CD4-positive, alpha-beta memory T cell (primary cell): ENCODE results near the gene SETBP1. TPM values are rescaled to one million over a fixed set of nuclear protein-coding genes. Genes with fewer than 3 reads are reported as not detected.

Experiments used
- CTCF ChIA-PET: fragments of 350-600 bp; sonication (Branson Sonifier 250); formaldehyde crosslinking; loops from one replicate; lab custom pipeline; 2021; ENCODE audit warnings: inconsistent platforms; ENCODE audit not compliant: partially characterized antibody; lab: Charles Lee
- POLR2A ChIA-PET: fragments of 350-600 bp; sonication (Branson Sonifier 250); formaldehyde crosslinking; loops from one replicate; lab custom pipeline; 2021; ENCODE audit not compliant: partially characterized antibody; lab: Charles Lee
- DNase-seq, 5 donors: peaks; one replicate each; pipeline versions ENCODE4 v3.0.0 to v3.0.0-alpha.2; 2020 to 2022; ENCODE audit warnings: mixed read lengths in 1 of 5
- H3K27ac ChIP-seq: one replicate; pipeline ENCODE4 v1.7.0; 2013; ENCODE audit warnings: low read depth, low read length
- H3K27me3 ChIP-seq: 2 replicates; pipeline ENCODE4 v1.7.0; 2013; ENCODE audit warnings: mild to moderate bottlenecking, low read length, moderate library complexity; ENCODE audit not compliant: insufficient read depth
- H3K36me3 ChIP-seq: 2 replicates; pipeline ENCODE4 v1.7.0; 2013; ENCODE audit warnings: mild to moderate bottlenecking, low read length, moderate library complexity; ENCODE audit not compliant: insufficient read depth
- H3K4me1 ChIP-seq: 2 replicates; pipeline ENCODE4 v1.7.0; 2013; ENCODE audit warnings: mild to moderate bottlenecking, low read length, moderate library complexity; ENCODE audit not compliant: insufficient read depth
- H3K4me3 ChIP-seq, 2 donors: one replicate each; pipeline ENCODE4 v1.7.0; 2013; ENCODE audit warnings: low read length in 2 of 2, mild to moderate bottlenecking in 1 of 2
- H3K9me3 ChIP-seq, 2 donors: one replicate each; pipeline ENCODE4 v1.7.0; 2013; ENCODE audit warnings: low read length in 2 of 2, control low read depth in 1 of 2; ENCODE audit not compliant: control insufficient read depth in 1 of 2
- H3K27ac Mint-ChIP-seq, 7 donors: one replicate each; pipeline ENCODE4 v1.8.0; 2020 to 2021; ENCODE audit warnings: mixed read lengths in 7 of 7, mild to moderate bottlenecking in 6 of 7, inconsistent platforms in 3 of 7, moderate library complexity in 3 of 7
- H3K27me3 Mint-ChIP-seq, 2 donors: one replicate each; pipeline ENCODE4 v1.8.0; 2020 to 2021; ENCODE audit warnings: mixed read lengths in 2 of 2
- H3K36me3 Mint-ChIP-seq, 2 donors: one replicate each; pipeline ENCODE4 v1.8.0; 2020 to 2021; ENCODE audit warnings: mixed read lengths in 2 of 2, inconsistent platforms in 1 of 2, mild to moderate bottlenecking in 1 of 2
- H3K4me1 Mint-ChIP-seq, 4 donors: one replicate each; pipeline ENCODE4 v1.8.0; 2020 to 2021; ENCODE audit warnings: mixed read lengths in 4 of 4, mild to moderate bottlenecking in 1 of 4
- H3K4me3 Mint-ChIP-seq, 8 donors: one replicate each; pipeline ENCODE4 v1.8.0; 2020 to 2021; ENCODE audit warnings: mixed read lengths in 8 of 8, mild to moderate bottlenecking in 7 of 8, moderate library complexity in 6 of 8, inconsistent platforms in 3 of 8
- H3K9me3 Mint-ChIP-seq, 8 donors: one replicate each; pipeline ENCODE4 v1.8.0; 2020 to 2021; ENCODE audit warnings: mixed read lengths in 8 of 8, mild to moderate bottlenecking in 5 of 8, inconsistent platforms in 3 of 8, moderate library complexity in 1 of 8
- intact Hi-C: fragments of 100-400 bp; cut with micrococcal nuclease; formaldehyde crosslinking; loops from one replicate; pipeline ENCODE4 v1.15.1; 2023
- polyA plus RNA-seq, 2 donors: library from polyadenylated mRNA; unstranded; fragments of 300-500 nt; fragmentation: Illumina TruSeq; gene quantifications; one replicate each; pipeline ENCODE4 v1.2.3, GENCODE V29; 2021
- total RNA-seq, 2 experiments: library from RNA; stranded (reverse); gene quantifications; one replicate each; pipeline ENCODE4 v1.2.3, GENCODE V29; 2021

Gene SETBP1
- total and polyA plus RNA-seq, 4 experiments from 2014 or later = 0.03 to 0.21 (median 0.09) TPM; not detected in 1

GRCh38 chr18:44638811-44639210, 41.9 kb upstream of the SETBP1 start:
- H3K27me3 Mint-ChIP-seq = peaks cover 8 to 11% of the 10 kb centered on the region in 2 donors
- no peak for DNase-seq
- H3K4me1 Mint-ChIP-seq = no peaks in the 10 kb centered on the region
- Histone ChIP-seq H3K4me1 (no peaks in the 10 kb centered on the region), H3K27me3 (no peaks in the 10 kb centered on the region), H3K36me3 (no peaks in the 10 kb centered on the region), H3K27ac (no peak overlapping the region), H3K9me3 (no peaks in the 10 kb centered on the region), H3K4me3 (no peak overlapping the region)
- H3K9me3 Mint-ChIP-seq = no peaks in the 10 kb centered on the region
- intact Hi-C loops = no loop called here
- POLR2A ChIA-PET = interaction anchor here (0.5 kb wide), 1 partner anchor 10 kb away, joined by 3 read pairs; no protein-coding TSS in a partner anchor
- H3K36me3 Mint-ChIP-seq = no peaks in the 10 kb centered on the region
- no peak overlapping the region for H3K27ac Mint-ChIP-seq
- H3K4me3 Mint-ChIP-seq = no peak overlapping the region
- CTCF ChIA-PET = no interaction called here

DNA sequence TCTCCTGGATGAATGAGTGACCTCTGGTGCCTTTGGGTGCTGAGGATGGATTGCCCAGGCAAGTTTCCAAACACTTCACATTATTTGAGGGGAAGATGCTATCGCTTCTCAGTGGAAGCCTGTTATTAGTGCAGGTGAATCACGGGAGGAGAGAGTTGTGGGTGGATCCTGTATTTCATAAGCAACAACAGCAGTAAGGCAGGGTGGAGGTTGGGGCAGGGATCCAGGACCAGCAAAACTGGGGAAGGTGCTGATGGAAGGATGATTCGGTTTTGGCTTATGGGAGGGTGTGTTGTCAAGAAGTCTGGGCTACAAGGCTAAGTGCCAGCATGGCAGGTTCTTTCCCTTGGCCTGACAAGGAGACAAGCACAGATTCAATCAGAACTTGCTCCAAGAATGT, 37.7 kb upstream of the SETBP1 start:
- Mint-ChIP-seq H3K27me3 (peaks cover 8 to 13% of the 10 kb centered on the region in 2 donors), H3K27ac (peak overlapping the region in 1 of 7 donors; percentile 27), H3K36me3 (no peaks in the 10 kb centered on the region), H3K4me3 (no peak overlapping the region), H3K9me3 (no peaks in the 10 kb centered on the region), H3K4me1 (no peaks in the 10 kb centered on the region)
- ChIA-PET CTCF (interaction anchor here (1.4 kb wide), 1 partner anchor 36 kb away, joined by 6 read pairs; no protein-coding TSS in a partner anchor), POLR2A (no interaction called here)
- H3K9me3 ChIP-seq = no peaks in the 10 kb centered on the region
- H3K4me3 ChIP-seq = no peak overlapping the region
- H3K27me3 ChIP-seq = no peaks in the 10 kb centered on the region
- no peak overlapping the region for H3K27ac ChIP-seq
- H3K4me1 ChIP-seq = no peaks in the 10 kb centered on the region
- intact Hi-C loops = no loop called here
- no peak for DNase-seq
- no peaks in the 10 kb centered on the region for H3K36me3 ChIP-seq

- H3K27me3 ChIP-seq = no peaks in the 10 kb centered on the region
- no peak overlapping the region for H3K4me3 Mint-ChIP-seq
- H3K4me1 ChIP-seq = no peaks in the 10 kb centered on the region
- peaks cover 3 to 14% of the 10 kb centered on the region in 2 donors for H3K27me3 Mint-ChIP-seq
- no peaks in the 10 kb centered on the region for H3K9me3 ChIP-seq
- H3K36me3 Mint-ChIP-seq = no peaks in the 10 kb centered on the region
- intact Hi-C loops = no loop called here
- POLR2A ChIA-PET = no interaction called here
- no peak overlapping the region for H3K4me3 ChIP-seq
- H3K4me1 Mint-ChIP-seq = no peaks in the 10 kb centered on the region
- H3K9me3 Mint-ChIP-seq = peaks cover 0 to 1% (median 0%) of the 10 kb centered on the region in 8 donors
- CTCF ChIA-PET = no interaction called here
- H3K27ac ChIP-seq = no peak overlapping the region
- H3K27ac Mint-ChIP-seq = no peak overlapping the region
- H3K36me3 ChIP-seq = no peaks in the 10 kb centered on the region
- no peak for DNase-seq
Observed at GRCh38 chr18:44651478-44651877, 29.2 kb upstream of the SETBP1 start.

DNA sequence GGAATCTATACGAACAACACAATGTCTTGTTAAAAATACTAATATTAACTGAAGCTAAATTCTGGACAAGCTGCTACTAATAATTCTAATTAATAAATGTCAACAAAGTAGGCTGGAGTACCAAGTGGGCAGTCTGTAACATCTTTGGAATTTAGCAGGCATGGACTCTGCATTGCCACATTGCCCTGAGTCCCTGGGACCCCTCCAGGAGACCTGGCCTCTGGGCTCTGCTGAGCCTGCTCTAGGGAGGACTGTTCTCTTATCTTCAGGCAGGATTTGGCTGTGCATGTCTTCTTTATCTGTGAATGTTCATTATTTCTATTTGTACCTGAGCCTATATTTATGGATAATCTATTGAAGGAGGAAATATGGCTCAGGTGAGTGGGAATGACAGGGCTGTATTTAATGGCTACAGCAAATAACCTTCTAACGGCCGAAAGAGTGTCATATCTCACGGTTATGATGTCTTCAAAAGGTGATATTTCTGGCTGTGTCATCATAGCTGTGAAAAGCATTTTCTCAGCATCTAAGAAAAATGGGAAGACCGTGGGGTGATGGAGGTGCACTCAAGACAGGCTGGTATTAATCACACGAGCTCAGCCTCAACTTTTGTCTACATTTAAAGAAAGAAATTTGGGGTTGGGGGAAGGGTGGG, 28.6 kb upstream of the SETBP1 start:
- H3K4me3 Mint-ChIP-seq = no peak overlapping the region
- no peak overlapping the region for H3K27ac ChIP-seq
- H3K4me3 ChIP-seq = no peak overlapping the region
- intact Hi-C loops = no loop called here
- H3K9me3 ChIP-seq = no peaks in the 10 kb centered on the region
- ChIA-PET POLR2A (no interaction called here), CTCF (no interaction called here)
- no peaks in the 10 kb centered on the region for H3K36me3 Mint-ChIP-seq
- H3K4me1 Mint-ChIP-seq = no peaks in the 10 kb centered on the region
- no peaks in the 10 kb centered on the region for H3K36me3 ChIP-seq
- peaks cover 4 to 14% of the 10 kb centered on the region in 2 donors for H3K27me3 Mint-ChIP-seq
- no peak for DNase-seq
- H3K27me3 ChIP-seq = no peaks in the 10 kb centered on the region
- no peak overlapping the region for H3K27ac Mint-ChIP-seq
- no peaks in the 10 kb centered on the region for H3K4me1 ChIP-seq
- peaks cover 0 to 1% (median 0%) of the 10 kb centered on the region in 8 donors for H3K9me3 Mint-ChIP-seq

DNA sequence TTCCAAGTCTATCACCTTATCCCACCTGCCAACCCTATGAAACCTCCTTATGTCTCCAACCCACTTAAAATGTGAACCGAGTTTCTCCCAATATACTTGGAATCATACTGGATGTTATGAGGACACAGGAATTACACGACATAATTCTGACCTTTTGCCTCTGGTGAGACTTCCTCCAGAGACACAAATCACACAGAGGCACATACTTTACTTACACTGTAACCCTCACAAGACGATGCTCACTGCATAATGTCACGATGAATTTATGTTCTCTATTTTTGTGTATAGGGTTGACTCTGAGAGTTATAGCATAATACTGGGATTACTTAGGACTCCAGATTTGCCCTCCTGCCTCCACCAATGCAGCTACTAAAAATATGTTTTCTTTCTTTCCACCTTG, 28.0 kb upstream of the SETBP1 start:
- DNase-seq = no peak

GRCh38 chr18:44654573-44654972, 26.1 kb upstream of the SETBP1 start:
- intact Hi-C loops = no loop called here
- ChIA-PET CTCF (interaction anchor here (0.7 to 1.1 kb wide), 2 partner anchors 13 to 558 kb away, joined by 3 to 5 read pairs; no protein-coding TSS in a partner anchor), POLR2A (no interaction called here)
- H3K27me3 Mint-ChIP-seq = peaks cover 4 to 11% of the 10 kb centered on the region in 2 donors
- no peaks in the 10 kb centered on the region for H3K27me3 ChIP-seq
- H3K27ac Mint-ChIP-seq = no peak overlapping the region
- no peaks in the 10 kb centered on the region for H3K4me1 ChIP-seq
- no peak for DNase-seq
- H3K9me3 Mint-ChIP-seq = peaks cover 0 to 1% (median 0%) of the 10 kb centered on the region in 8 donors
- H3K4me3 Mint-ChIP-seq = no peak overlapping the region
- no peaks in the 10 kb centered on the region for H3K4me1 Mint-ChIP-seq
- no peak overlapping the region for H3K27ac ChIP-seq
- no peaks in the 10 kb centered on the region for H3K9me3 ChIP-seq
- H3K36me3 Mint-ChIP-seq = no peaks in the 10 kb centered on the region
- no peak overlapping the region for H3K4me3 ChIP-seq
- H3K36me3 ChIP-seq = no peaks in the 10 kb centered on the region

More for the DNA sequence above, 28.0 kb upstream of the SETBP1 start:
- intact Hi-C loops = no loop called here
- no peak overlapping the region for H3K4me3 ChIP-seq
- H3K36me3 ChIP-seq = no peaks in the 10 kb centered on the region
- peaks cover 4 to 14% of the 10 kb centered on the region in 2 donors for H3K27me3 Mint-ChIP-seq
- H3K36me3 Mint-ChIP-seq = no peaks in the 10 kb centered on the region
- no peak overlapping the region for H3K4me3 Mint-ChIP-seq
- H3K4me1 ChIP-seq = no peaks in the 10 kb centered on the region
- H3K27ac ChIP-seq = no peak overlapping the region
- ChIA-PET CTCF (no interaction called here), POLR2A (no interaction called here)
- no peaks in the 10 kb centered on the region for H3K27me3 ChIP-seq
- no peak overlapping the region for H3K27ac Mint-ChIP-seq
- no peaks in the 10 kb centered on the region for H3K9me3 ChIP-seq
- peaks cover 0 to 1% (median 0%) of the 10 kb centered on the region in 8 donors for H3K9me3 Mint-ChIP-seq
- no peaks in the 10 kb centered on the region for H3K4me1 Mint-ChIP-seq

- POLR2A ChIA-PET = no interaction called here
- Histone ChIP-seq H3K27me3 (no peaks in the 10 kb centered on the region), H3K27ac (no peak overlapping the region), H3K4me1 (no peaks in the 10 kb centered on the region), H3K36me3 (no peaks in the 10 kb centered on the region), H3K9me3 (no peaks in the 10 kb centered on the region), H3K4me3 (no peak overlapping the region)
- Mint-ChIP-seq H3K4me3 (no peak overlapping the region), H3K9me3 (peaks cover 0 to 1% (median 0%) of the 10 kb centered on the region in 8 donors), H3K4me1 (no peaks in the 10 kb centered on the region), H3K36me3 (no peaks in the 10 kb centered on the region), H3K27me3 (peaks cover 1 to 8% of the 10 kb centered on the region in 2 donors), H3K27ac (no peak overlapping the region)
- DNase-seq = no peak
- CTCF ChIA-PET = interaction anchor here (0.7 to 1.2 kb wide), 3 partner anchors 14 to 557 kb away, joined by 3 to 5 read pairs (median 3); no protein-coding TSS in a partner anchor
- intact Hi-C loops = no loop called here
Observed at GRCh38 chr18:44655435-44655834, 25.3 kb upstream of the SETBP1 start.
